Neuronal stem cell (in vitro differentiated cells): Measurements from ENCODE around the gene CARD11.

Source experiments
- DNase-seq: peaks from one replicate; pipeline ENCODE4 v3.0.0-alpha.2; 2013; ENCODE audit warnings: low spot score
- H2AFZ ChIP-seq: one replicate; pipeline ENCODE4 v1.6.1; 2013; ENCODE audit warnings: mild to moderate bottlenecking, low read length, inconsistent platforms
- H2AK5ac ChIP-seq: 2 replicates; pipeline ENCODE4 v1.6.1; 2013; ENCODE audit warnings: low read depth, mild to moderate bottlenecking, inconsistent platforms, low read length, moderate library complexity, mixed read lengths
- H2BK120ac ChIP-seq: 2 replicates; pipeline ENCODE4 v1.6.1; 2013; ENCODE audit warnings: low read depth, mild to moderate bottlenecking, inconsistent platforms, low read length, moderate library complexity, mixed read lengths
- H2BK12ac ChIP-seq: one replicate; pipeline ENCODE4 v1.6.1; 2013; ENCODE audit warnings: low read length, inconsistent platforms
- H2BK15ac ChIP-seq: 2 replicates; pipeline ENCODE4 v1.6.1; 2013; ENCODE audit warnings: mild to moderate bottlenecking, low read length, inconsistent platforms, mixed read lengths
- H2BK5ac ChIP-seq: one replicate; pipeline ENCODE4 v1.6.1; 2013; ENCODE audit warnings: inconsistent platforms, mild to moderate bottlenecking, low read length, moderate library complexity
- H3K14ac ChIP-seq: one replicate; pipeline ENCODE4 v1.6.1; 2013; ENCODE audit warnings: low read length, inconsistent platforms
- H3K18ac ChIP-seq: 2 replicates; pipeline ENCODE4 v1.6.1; 2013; ENCODE audit warnings: low read length, inconsistent platforms
- H3K23ac ChIP-seq: 2 replicates; pipeline ENCODE4 v1.6.1; 2013; ENCODE audit warnings: low read depth, mild to moderate bottlenecking, mixed read lengths, low read length, inconsistent platforms; ENCODE audit not compliant: poor library complexity
- H3K27ac ChIP-seq: replicated peaks from 3 replicates; pipeline ENCODE4 v1.5.1; 2013; ENCODE audit warnings: low read length, inconsistent platforms
- H3K27me3 ChIP-seq, 3 experiments: 2 replicates each; pipeline ENCODE4 v1.6.1; 2013; ENCODE audit warnings: low read length in 3 of 3, mild to moderate bottlenecking in 2 of 3, inconsistent platforms in 1 of 3, low read depth in 1 of 3, mixed read lengths in 1 of 3, moderate library complexity in 1 of 3; ENCODE audit not compliant: control insufficient read depth in 3 of 3, insufficient read depth in 3 of 3
- H3K36me3 ChIP-seq, 2 donors: replicated peaks in 1 of 2; 2 replicates each; pipeline ENCODE4 v1.6.1; 2013; ENCODE audit warnings: low read length in 2 of 2; ENCODE audit not compliant: control insufficient read depth in 2 of 2, insufficient read depth in 2 of 2
- H3K4ac ChIP-seq: 2 replicates; pipeline ENCODE4 v1.6.1; 2013; ENCODE audit warnings: inconsistent platforms, mild to moderate bottlenecking, low read length, moderate library complexity
- H3K4me1 ChIP-seq, 2 donors: 1 replicate in 1 of 2; 2 replicates in 1 of 2; pipeline ENCODE4 v1.6.1; 2013; ENCODE audit warnings: low read length in 2 of 2, low read depth in 1 of 2; ENCODE audit not compliant: control insufficient read depth in 2 of 2, insufficient read depth in 1 of 2
- H3K4me2 ChIP-seq: one replicate; pipeline ENCODE4 v1.6.1; 2013; ENCODE audit warnings: mild to moderate bottlenecking, low read length, inconsistent platforms; ENCODE audit not compliant: insufficient read depth, poor library complexity, severe bottlenecking
- H3K4me3 ChIP-seq, 2 donors: 2 replicates each; pipeline ENCODE4 v1.5.1; 2013; ENCODE audit warnings: low read length in 2 of 2, mild to moderate bottlenecking in 2 of 2, inconsistent platforms in 1 of 2, moderate library complexity in 1 of 2
- H3K79me1 ChIP-seq: one replicate; pipeline ENCODE4 v1.6.1; 2013; ENCODE audit warnings: low read depth, mild to moderate bottlenecking, inconsistent platforms, low read length, moderate library complexity
- H3K9ac ChIP-seq: one replicate; pipeline ENCODE4 v1.6.1; 2013; ENCODE audit warnings: mild to moderate bottlenecking, low read depth, low read length, inconsistent platforms; ENCODE audit not compliant: poor library complexity
- H3K9me3 ChIP-seq, 2 donors: replicated peaks in 1 of 2; 2 replicates each; pipeline versions ENCODE3 to v1.6.1; 2013; ENCODE audit warnings: low read length in 2 of 2, mild to moderate bottlenecking in 2 of 2, inconsistent platforms in 1 of 2, low read depth in 1 of 2, mixed read lengths in 1 of 2, moderate library complexity in 1 of 2; ENCODE audit not compliant: control insufficient read depth in 2 of 2, insufficient read depth in 1 of 2
- H4K8ac ChIP-seq: one replicate; pipeline ENCODE4 v1.6.1; 2013; ENCODE audit warnings: low read depth, mild to moderate bottlenecking, inconsistent platforms, low read length, moderate library complexity
- H4K91ac ChIP-seq: one replicate; pipeline ENCODE4 v1.6.1; 2013; ENCODE audit warnings: low read length, low read depth, mild to moderate bottlenecking, inconsistent platforms; ENCODE audit not compliant: poor library complexity
- WGBS, 2 donors: extraction: QIAGEN DNeasy Blood & Tissue Kit; methylation state at CpG; one replicate each; pipeline ENCODE4 v1.1.7; 2013; ENCODE audit warnings: missing lambda C conversion rate in 2 of 2, mixed read lengths in 1 of 2; ENCODE audit not compliant: insufficient read length in 2 of 2, insufficient replicate concordance in 1 of 2; ENCODE audit errors: extremely low coverage in 2 of 2; 5-methylcytosine and 5-hydroxymethylcytosine counted together

CARD11 gene

DNA sequence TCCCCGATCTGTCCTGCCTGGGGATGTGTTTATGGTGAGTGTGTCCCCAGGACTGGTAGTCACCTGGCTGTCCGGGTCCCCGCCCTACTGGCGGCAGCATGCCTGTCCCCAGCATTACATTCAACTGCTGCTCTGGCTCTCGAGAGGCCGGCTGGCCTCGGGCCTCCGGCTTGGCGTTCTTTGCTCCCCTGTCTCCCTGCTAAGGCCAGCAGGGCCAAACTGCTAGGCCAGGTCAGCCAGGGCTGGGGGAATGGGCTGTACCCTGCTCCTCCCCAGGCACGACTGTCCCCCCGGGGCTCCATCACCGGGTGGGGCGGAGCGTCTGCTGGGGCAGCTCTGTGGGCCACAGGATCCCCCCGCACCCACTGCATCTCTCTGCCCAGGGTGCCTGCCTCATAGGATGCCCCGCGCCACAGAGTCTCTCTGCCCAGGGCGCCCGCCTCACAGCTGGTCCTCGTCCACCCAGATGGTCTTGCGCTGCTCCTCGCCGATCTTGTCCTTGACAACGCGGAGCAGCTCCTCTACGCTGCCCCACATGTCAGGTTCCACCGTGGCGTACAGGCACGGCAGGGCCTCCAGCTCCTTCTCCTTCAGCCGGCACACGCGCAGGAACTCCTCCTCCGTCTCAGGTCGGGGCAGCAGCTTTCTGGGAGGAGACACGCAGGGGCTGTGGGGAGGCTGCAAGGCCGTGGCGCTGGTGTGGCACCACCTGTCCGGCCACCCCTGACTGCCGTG is 137.3 kb downstream of the CARD11 start:
- H3K36me3 ChIP-seq = no peaks in the 10 kb centered on the region
- no peak overlapping the region for H2BK12ac ChIP-seq
- H3K18ac ChIP-seq = no peak overlapping the region
- DNase-seq = no peak
- H3K4ac ChIP-seq = peak overlapping the region; percentile 69
- H2AFZ ChIP-seq = no peak overlapping the region
- H3K23ac ChIP-seq = no peak overlapping the region
- no peak overlapping the region for H3K4me3 ChIP-seq
- no peak overlapping the region for H2BK5ac ChIP-seq
- no peak overlapping the region for H2BK120ac ChIP-seq
- no peak overlapping the region for H4K8ac ChIP-seq
- peaks cover 3% of the 10 kb centered on the region for H3K79me1 ChIP-seq
- no peak overlapping the region for H3K9ac ChIP-seq
- peaks cover 0 to 2% of the 10 kb centered on the region in 2 donors for H3K4me1 ChIP-seq
- no peaks in the 10 kb centered on the region for H3K27me3 ChIP-seq
- H2AK5ac ChIP-seq = peak overlapping the region; percentile 3
- H3K14ac ChIP-seq = peak overlapping the region; percentile 3
- no peak overlapping the region for H4K91ac ChIP-seq
- no peak overlapping the region for H3K4me2 ChIP-seq
- no CpG with 5 or more reads among the region's 39 CpGs for WGBS, 2 donors
- peaks cover 0 to 3% of the 10 kb centered on the region in 2 donors for H3K9me3 ChIP-seq
- H3K27ac ChIP-seq = no peak overlapping the region
- H2BK15ac ChIP-seq = peak overlapping the region; percentile 1

DNA sequence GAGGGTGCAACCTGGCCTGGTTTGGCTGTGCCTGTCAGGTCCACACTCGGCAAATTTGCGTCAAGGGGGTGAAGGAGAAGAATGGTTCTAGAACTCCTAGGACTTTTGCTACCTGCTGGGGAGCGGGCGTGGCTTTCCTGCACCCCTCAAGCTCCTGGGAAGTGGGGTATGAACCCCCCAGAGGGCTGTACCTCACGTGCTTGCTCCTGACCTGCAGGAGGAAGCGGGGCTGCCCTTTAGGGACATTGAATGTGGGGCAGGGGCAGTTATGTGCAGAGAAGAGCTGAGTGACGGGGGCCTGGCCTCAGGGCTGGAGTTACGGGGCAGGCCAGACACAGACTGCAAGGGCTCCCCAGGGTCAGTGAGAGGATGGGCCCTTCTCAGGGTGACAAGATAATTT is 138.2 kb downstream of the CARD11 start:
- Histone ChIP-seq H3K23ac (no peak overlapping the region), H3K9ac (no peak overlapping the region), H2BK120ac (no peak overlapping the region), H3K4me1 (peaks cover 0 to 2% of the 10 kb centered on the region in 2 donors), H3K4me2 (no peak overlapping the region), H2AFZ (no peak overlapping the region), H3K4ac (no peak overlapping the region), H3K4me3 (no peak overlapping the region), H4K91ac (no peak overlapping the region), H4K8ac (no peak overlapping the region), H3K36me3 (no peaks in the 10 kb centered on the region), H3K79me1 (peaks cover 3% of the 10 kb centered on the region), H2AK5ac (no peak overlapping the region), H3K27me3 (no peaks in the 10 kb centered on the region), H2BK5ac (no peak overlapping the region), H2BK15ac (no peak overlapping the region), H3K18ac (peak overlapping the region; percentile 15), H3K9me3 (peaks cover 0 to 3% of the 10 kb centered on the region in 2 donors), H3K27ac (no peak overlapping the region), H3K14ac (no peak overlapping the region), H2BK12ac (no peak overlapping the region)
- no CpG with 5 or more reads among the region's 8 CpGs for WGBS, 2 donors
- DNase-seq = no peak

DNA sequence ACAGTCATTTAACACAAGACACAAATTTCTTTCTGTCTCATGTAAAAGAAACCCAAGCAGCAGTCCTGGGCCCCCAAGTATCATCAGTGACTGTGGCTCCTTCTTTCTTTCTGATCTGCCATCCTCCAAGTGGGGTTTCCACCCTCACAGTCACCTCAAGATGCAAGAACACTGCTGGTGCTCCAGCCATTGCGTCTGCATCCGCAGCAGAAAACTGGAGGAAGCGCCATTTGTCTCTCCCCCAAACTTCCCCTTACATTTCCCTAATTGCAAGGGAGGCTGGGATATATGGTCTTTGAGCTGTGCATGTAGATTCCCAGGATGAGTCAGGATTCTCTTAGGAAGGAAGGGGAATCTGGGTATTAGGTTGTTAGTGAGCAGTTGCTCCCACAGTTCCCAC is 138.6 kb downstream of the CARD11 start:
- no peak overlapping the region for H2BK12ac ChIP-seq
- no peak overlapping the region for H3K14ac ChIP-seq
- H2BK5ac ChIP-seq = no peak overlapping the region
- no peak overlapping the region for H3K23ac ChIP-seq
- no peak overlapping the region for H4K8ac ChIP-seq
- DNase-seq = no peak
- no peak overlapping the region for H3K4ac ChIP-seq
- H3K79me1 ChIP-seq = peaks cover 3% of the 10 kb centered on the region
- H2BK15ac ChIP-seq = no peak overlapping the region
- no peak overlapping the region for H2AFZ ChIP-seq
- H3K4me2 ChIP-seq = no peak overlapping the region
- H3K9ac ChIP-seq = no peak overlapping the region
- peaks cover 0 to 2% of the 10 kb centered on the region in 2 donors for H3K4me1 ChIP-seq
- no peak overlapping the region for H3K18ac ChIP-seq
- no CpG with 5 or more reads among the region's 3 CpGs for WGBS, 2 donors
- H3K27me3 ChIP-seq = no peaks in the 10 kb centered on the region
- peaks cover 0 to 3% of the 10 kb centered on the region in 2 donors for H3K9me3 ChIP-seq
- no peaks in the 10 kb centered on the region for H3K36me3 ChIP-seq
- no peak overlapping the region for H4K91ac ChIP-seq
- H2BK120ac ChIP-seq = no peak overlapping the region
- H3K4me3 ChIP-seq = no peak overlapping the region
- H2AK5ac ChIP-seq = no peak overlapping the region
- no peak overlapping the region for H3K27ac ChIP-seq

DNA sequence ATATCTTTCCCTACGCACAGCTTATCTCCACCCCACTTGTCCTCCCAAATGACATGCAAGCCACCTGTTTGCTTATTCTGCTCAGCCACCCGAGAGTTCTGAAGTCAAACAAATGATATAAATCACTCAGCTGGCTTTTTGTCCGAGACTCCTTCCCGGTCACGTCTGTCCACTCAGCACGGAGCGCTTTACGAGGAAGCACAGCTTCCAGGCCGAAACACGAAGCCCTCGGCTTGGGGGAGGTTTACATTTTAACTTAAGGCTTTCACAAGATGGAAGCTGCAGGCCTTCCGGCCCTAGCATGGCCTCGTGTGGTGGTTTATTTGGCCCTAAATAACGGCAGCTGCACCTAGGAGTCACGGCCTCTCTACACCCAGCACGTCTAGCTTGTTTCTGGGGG is 139.5 kb downstream of the CARD11 start:
- peak overlapping the region; percentile 60 for H2BK12ac ChIP-seq
- H2BK15ac ChIP-seq = no peak overlapping the region
- no CpG with 5 or more reads among the region's 16 CpGs for WGBS, 2 donors
- peaks cover 0 to 2% of the 10 kb centered on the region in 2 donors for H3K4me1 ChIP-seq
- no peak overlapping the region for H3K4me3 ChIP-seq
- no peak overlapping the region for H3K4me2 ChIP-seq
- H3K14ac ChIP-seq = no peak overlapping the region
- H4K91ac ChIP-seq = no peak overlapping the region
- peaks cover 0 to 3% of the 10 kb centered on the region in 2 donors for H3K9me3 ChIP-seq
- H3K27me3 ChIP-seq = no peaks in the 10 kb centered on the region
- no peak overlapping the region for H2AK5ac ChIP-seq
- no peak overlapping the region for H3K4ac ChIP-seq
- H3K27ac ChIP-seq = no peak overlapping the region
- peak overlapping the region; percentile 39 for H3K23ac ChIP-seq
- peaks cover 3% of the 10 kb centered on the region for H3K79me1 ChIP-seq
- H3K18ac ChIP-seq = peak overlapping the region; percentile 42
- no peak overlapping the region for H4K8ac ChIP-seq
- H3K9ac ChIP-seq = no peak overlapping the region
- DNase-seq = no peak
- H2BK5ac ChIP-seq = no peak overlapping the region
- no peak overlapping the region for H2BK120ac ChIP-seq
- no peaks in the 10 kb centered on the region for H3K36me3 ChIP-seq
- H2AFZ ChIP-seq = peak overlapping the region; percentile 79
